ENCODE data around the gene DOCK10.

The DOCK10 gene

GRCh38 chr2:225074919-225075681 lies 32.8 kb upstream of the DOCK10 start:
- FAIRE-seq (no peak), DNase-seq (ENCODE audit: insufficient read length, low spot score) (no peak)
- no peak for TF ChIP-seq CTCF (IDR thresholded peaks at IDR 0.05; ENCODE audit: insufficient read depth, missing control alignments)

GRCh38 chr2:225074366-225074765 lies 32.1 kb upstream of the DOCK10 start:
- DNase-seq (ENCODE audit: insufficient read length, low spot score) (no peak), FAIRE-seq (no peak)
- TF ChIP-seq CTCF (IDR thresholded peaks at IDR 0.05; ENCODE audit: insufficient read depth, missing control alignments) = no peak

GRCh38 chr2:225073198-225073597 lies 30.9 kb upstream of the DOCK10 start:
- FAIRE-seq = no peak
- no peak for DNase-seq (ENCODE audit: insufficient read length, low spot score)
- TF ChIP-seq CTCF (IDR thresholded peaks at IDR 0.05; ENCODE audit: insufficient read depth, missing control alignments) = no peak

GRCh38 chr2:225072444-225072843 lies 30.2 kb upstream of the DOCK10 start:
- TF ChIP-seq CTCF (IDR thresholded peaks at IDR 0.05; ENCODE audit: insufficient read depth, missing control alignments) = no peak
- DNase-seq (ENCODE audit: insufficient read length, low spot score) (no peak), FAIRE-seq (no peak)

GRCh38 chr2:225070811-225071210 lies 28.5 kb upstream of the DOCK10 start:
- DNase-seq (ENCODE audit: insufficient read length, low spot score) (no peak), FAIRE-seq (no peak)
- TF ChIP-seq CTCF (IDR thresholded peaks at IDR 0.05; ENCODE audit: insufficient read depth, missing control alignments) = no peak

GRCh38 chr2:225069966-225070365 lies 27.7 kb upstream of the DOCK10 start:
- DNase-seq (ENCODE audit: insufficient read length, low spot score) = no peak
- no peak for TF ChIP-seq CTCF (IDR thresholded peaks at IDR 0.05; ENCODE audit: insufficient read depth, missing control alignments)
- FAIRE-seq = no peak

GRCh38 chr2:225069477-225069876 lies 27.2 kb upstream of the DOCK10 start:
- FAIRE-seq (no peak), DNase-seq (ENCODE audit: insufficient read length, low spot score) (no peak)
- TF ChIP-seq CTCF (IDR thresholded peaks at IDR 0.05; ENCODE audit: insufficient read depth, missing control alignments) = no peak

All from D721Med (cell line).